AG08395 (cell line): ENCODE results near the gene CHST15.
"Not testable (repeated sequence)": the region's sequence is repeated elsewhere in the genome, so short reads cannot be mapped to it uniquely, and the experiment has no call there.

ENCODE experiments used
- DNase-seq: peaks from one replicate; pipeline ENCODE4 v3.0.0; 2012; ENCODE audit warnings: mixed read lengths, low spot score

Gene CHST15

DNA sequence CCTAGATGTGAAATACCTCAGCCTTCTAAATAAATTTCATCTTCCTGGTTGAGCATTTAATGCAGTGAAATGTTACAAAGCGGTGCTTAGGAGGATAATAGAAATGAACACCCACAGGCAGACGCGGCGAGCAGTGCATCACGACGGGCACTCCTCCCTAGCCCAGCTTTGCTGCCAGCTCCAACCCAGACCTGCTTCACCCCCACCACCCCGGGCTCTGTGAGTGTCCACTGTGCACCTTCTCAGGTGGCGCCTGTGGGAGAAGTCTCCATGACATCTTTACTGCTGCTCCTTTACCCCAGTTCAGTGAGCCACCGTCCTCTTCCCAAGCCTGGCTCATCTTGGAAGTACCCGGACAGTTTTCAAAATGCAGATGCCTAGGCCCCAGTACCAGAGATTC lies 5.2 kb upstream of the CHST15 start:
- DNase-seq: no peak

DNA sequence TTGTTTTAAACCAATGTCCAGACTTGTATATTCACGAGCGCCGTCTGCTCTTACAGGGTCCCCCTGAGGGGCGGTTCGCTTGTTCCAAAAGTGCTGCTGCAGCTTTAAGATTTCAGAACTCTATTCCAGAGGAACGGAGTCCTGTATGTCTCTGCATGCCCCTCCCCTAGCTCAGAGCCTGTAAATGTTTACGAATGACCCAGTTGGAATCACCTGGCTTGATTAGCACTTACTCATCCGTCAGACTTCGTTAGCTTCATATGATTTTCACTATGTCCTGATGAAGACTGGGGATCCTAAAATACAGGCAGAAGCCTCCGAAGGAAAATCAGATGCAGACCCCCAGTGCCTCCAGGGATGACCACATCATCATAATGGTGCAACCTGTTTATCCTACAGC lies 4.5 kb upstream of the CHST15 start:
- DNase-seq: no peak

DNA sequence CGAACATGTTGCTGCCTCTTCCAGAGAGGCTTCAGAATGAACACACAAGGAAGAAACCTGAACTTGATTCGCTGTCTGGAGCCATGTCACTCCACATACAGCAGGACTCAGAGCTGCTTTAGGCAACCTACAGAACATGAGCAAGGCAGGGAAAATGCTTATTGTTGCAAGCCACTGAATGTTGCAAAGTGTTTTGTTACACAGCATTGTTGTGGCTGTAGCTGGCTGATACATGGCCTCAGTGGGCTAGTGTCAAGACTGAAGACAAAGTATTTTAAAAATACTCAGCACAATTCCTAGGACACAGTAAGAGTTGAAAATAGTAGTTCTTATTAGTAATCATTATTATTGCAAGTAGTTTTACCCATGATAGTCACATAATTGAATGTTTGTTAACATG lies 3.1 kb upstream of the CHST15 start:
- DNase-seq: no peak

DNA sequence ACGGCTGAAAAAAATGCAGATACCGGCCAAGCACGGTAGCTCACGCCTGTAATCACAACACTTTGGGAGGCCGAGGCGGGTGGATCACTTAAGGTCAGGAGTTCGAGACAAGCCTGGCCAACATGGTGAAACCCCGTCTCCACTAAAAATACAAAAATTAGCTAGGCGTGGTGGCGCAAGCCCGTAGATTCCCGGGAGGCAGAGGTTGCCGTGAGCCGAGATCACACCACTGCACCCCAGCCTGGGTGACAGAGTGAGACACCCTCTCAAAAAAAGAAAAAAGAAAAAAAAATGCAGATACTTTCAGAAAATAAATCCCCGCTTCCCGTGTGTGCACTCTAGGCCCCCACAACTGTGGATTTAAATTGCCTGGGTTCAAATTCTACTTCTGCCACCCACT lies 2.4 kb upstream of the CHST15 start:
- not testable (repeated sequence) for DNase-seq

DNA sequence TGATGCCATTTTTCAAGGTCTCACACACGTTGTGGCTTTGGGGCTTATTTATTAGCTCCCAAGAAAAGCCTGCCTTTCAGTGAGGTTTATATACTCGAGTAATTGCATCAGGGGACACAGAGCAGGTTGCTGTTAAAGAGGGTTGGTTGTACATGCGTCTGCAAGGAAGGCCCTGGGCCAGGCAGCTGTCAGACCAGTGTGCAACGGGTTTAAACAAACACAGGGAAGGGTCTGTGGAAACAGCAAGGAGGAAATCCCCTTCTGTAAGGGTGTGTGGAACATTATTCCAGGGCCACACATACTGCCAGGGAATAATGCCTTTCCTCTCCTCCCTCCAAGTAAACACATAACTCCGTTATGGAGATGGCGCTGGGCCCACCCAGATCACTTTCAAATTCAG lies 1.7 kb upstream of the CHST15 start:
- DNase-seq: no peak

DNA sequence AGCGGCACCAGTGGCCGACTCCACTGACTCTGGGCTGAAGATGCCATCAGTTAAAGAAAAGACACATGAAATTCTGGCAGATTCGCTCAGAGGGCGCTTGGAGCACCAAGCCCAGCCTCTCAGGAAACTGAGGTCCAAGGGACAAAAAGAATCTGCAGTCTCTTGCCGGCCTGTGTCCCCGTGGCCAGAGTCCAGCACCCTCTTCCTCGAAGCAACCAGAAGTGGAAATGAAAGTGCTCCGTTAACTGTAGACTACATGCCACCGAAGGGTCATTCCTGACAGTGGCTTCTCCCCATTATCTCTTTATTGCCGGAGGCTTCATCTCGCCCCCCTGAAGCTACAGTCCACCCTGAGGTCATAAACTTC lies 1.0 kb upstream of the CHST15 start:
- DNase-seq: no peak

DNA sequence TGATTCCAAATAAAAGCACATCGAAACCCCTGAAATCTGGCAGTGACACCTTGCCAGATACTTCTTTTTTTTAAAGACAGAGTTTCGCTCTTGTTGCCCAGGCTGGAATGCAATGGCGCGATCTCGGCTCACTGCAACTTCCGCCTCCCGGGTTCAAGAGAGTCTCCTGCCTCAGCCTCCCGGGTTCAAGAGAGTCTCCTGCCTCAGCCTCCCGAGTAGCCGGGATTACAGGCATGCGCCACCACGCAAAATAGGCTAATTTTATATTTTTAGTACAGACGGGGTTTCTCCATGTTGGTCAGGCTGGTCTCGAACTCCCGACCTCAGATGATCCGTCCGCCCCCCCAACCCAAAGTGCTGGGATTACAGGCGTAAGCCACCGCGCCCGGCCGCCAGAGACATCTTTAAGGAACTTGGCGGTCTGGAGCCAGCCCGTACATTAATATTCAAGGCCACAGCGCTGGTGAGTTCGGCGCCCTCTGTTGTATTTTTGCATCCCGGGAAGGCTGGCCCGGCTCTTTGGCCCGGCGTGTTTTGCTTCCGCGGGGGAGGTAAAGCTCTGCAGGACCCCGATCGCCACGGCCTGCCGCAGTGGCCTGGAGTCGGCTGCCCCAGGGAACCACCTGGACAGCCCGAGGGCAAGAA lies 498 bp upstream of the CHST15 start:
- peak; percentile 25 for DNase-seq

DNA sequence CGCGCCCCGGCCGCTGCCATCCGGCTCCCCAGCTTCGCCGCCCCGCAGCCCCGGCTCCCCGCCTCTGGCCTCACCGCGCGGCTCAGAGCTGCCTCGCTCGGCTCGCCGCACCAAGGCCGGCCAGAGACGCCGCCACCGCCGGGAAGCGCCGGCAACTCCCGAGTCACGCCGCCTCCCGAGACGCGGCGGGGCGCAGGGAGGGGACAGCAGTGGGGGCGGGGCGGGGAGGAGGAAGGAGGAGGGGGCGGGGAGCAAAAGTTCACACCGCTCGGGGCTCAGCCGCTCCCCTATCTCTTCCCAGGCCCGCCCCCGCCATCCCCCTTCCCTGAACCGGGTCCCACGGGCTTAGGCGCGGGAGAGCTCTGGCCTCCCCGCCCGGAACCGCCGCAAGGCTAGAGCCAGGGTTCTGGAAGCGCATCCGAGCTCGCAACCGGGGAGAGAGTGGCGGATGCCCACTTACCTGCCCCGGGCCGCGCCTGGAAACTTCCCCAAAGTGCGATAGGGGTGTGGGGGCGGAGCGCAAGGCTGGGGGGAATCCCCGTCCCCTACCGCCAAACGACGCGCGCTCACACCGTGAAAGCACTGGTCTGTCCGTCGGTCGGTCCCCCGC lies 1.0 kb downstream of the CHST15 start:
- peak; percentile 35 for DNase-seq

DNA sequence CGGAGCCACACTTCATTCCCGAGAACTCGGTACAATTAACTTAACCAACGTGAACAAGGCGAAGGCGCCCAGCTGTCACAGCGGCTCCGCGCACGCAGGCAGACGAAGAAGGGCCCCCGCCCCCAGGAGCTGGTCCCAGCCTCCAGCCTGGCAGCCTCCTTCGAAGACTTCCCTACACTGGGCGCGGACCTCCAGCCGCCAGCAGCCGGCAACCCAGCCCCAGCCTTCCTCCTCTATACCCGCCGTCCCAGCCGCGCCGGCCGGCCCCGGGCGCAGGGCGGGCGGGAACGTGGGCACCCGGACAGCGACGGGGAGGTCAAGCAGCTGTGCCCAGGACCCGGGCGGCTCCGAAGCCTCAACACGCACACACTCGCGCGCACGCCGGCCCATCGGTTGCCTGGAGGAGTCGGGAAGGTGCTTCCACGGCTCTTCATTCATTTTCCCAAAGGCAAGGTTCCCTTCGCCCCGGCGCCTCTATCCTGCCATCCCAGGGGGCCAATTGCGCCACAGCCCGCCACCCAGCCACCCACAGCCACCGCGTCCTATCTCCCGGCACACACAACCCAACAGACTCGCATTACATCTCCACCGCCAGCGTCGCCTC lies 1.6 kb downstream of the CHST15 start:
- DNase-seq: peak; percentile 40

DNA sequence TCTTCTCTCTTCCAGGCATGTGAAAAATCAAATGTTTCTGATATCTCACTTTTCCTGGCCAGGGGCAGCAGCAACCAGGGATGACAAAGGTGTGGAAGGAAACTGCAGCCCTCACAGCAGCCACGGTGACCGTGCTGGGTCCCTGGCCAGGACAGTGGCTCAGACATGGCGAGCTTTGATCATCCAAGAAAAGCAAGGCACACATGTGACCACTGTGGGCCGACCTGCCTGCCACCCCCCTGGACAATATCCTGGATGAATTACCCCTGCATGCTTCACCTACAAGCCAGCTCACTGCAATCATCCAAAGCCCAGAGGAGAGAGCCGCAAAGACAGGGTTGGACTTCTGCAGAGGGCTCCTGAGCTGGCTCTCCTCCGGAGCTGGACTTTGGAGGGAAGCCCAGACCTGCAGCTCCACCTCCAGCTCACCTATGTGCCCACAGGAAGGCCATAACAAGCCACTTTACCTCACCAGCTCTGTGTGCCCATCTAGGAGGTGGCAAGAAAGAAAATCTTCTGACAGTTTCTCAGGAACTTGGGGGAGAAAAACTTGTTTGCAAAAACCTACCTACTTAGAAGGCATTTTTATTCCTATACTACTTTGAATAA lies 2.7 kb downstream of the CHST15 start:
- no peak for DNase-seq

DNA sequence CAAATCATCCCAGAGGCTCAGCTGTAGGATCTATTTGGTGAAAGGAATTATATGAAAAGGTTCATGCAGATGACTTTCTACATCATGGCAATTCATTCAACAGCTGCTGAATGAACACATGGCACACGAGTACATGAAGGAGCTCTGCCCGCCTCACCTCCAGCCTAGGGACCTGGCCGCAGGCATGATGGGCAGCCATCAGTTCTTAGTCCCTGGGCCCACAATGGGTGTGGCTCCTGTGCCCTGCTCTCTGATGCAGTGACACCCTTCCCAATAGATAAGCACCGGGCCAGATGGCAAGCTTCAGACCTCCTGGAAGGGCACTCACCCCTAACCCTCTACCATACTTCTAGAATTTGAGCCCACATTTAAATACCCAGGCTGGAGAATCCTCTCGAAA lies 3.5 kb downstream of the CHST15 start:
- no peak for DNase-seq

DNA sequence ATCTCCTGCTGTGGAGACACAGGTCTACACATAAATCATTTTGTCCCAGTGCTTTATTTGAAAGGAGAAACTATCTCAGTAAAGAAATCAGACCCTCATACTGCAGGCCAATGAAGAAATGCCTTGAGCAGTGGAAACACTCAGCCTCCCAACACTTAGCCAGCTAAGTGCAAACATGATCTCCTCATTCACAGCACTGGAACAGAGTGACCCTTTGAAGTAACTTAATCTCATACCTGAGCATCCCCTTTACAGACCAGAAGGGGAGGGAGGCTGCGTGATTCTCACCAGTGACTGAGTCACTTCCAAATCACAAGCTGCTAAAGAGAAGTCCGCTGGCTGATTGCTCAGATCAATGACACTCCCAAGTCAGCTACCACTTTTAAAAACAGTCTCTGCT lies 4.5 kb downstream of the CHST15 start:
- no peak for DNase-seq

DNA sequence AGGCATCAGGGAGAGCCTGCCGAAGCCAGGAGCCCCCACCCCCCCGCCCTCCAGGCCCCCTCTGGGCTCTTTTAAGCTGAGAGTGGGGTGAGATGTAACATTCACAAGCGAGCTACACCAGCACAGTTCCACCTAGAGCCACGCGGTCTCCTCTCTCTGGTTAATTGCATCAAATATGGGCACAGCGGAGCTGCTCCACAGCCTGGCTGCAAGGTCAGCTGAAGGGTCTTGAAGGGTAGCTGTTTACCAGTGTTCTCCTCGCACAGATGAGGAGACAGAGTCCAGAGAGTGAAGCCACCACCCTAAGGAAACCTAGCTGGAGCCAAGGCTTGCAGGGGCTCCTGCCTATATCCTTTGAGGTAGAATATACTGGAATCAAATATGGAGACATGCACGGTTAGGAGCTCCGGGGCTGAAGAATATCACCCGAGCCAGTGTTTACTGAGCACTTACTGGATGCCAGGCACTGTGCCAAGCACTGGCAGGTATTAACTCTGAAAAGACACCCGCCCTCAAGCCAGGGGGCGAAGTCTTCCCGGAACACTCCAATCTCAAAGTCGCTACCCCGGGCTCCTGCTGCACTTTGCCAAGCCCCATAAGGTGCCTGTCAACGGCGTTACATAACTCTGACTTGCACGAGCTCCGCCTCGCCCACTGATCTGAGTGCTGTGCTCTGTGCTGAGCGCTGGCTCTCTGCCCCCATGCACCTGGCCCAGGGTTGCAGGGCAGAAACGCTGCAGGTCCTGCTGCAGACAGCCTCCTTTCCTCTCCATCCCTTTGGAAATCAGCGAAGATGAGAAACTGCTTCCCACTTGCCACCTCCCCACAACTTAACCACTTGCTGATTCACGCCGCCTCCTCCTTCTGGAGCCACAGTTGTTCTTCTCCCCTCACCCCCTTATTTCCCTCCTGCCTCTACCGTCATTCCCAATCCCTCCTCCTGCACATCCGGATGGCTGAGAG lies 5.4 kb downstream of the CHST15 start:
- DNase-seq: no peak

DNA sequence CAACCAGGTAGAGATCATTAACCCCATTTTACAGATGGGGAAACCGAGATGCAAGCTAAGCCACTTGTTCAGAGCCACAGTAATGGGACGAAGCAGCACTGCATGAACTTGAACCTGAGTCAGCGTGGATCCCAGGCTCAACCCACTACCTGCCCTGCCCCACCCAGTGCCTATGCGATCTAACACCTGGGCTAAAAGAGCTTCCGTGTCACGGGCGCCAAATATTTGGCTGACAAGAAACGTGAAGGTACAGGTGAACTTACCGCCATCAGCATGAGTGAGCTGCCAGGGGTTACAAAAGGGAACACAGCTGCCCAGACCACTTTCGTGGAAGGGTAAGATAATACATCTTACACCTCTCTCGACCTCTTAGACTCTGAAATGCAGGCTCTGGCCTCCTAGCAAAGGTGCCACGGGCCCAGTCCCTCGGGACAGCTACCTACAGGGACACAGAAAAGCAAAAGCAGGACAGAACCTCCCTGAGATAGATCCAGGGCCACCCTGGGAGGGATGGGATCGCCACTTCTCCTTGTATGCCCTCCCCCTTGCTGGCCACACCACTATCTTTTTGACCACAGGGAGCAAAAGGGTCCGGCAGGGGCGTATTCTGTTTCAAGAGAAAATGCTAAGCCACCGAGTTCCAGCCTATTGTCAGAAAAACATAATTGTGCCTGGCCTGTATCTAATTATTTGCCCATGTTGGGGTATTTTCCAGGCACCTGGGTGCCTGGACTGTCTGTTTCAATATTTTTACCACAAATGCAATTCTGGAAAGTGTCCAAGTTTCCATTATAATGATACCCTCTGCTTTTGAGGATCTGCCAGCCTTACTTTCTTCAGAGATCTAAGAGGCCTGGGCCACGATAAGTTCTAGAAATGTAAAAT lies 6.4 kb downstream of the CHST15 start:
- no peak for DNase-seq

DNA sequence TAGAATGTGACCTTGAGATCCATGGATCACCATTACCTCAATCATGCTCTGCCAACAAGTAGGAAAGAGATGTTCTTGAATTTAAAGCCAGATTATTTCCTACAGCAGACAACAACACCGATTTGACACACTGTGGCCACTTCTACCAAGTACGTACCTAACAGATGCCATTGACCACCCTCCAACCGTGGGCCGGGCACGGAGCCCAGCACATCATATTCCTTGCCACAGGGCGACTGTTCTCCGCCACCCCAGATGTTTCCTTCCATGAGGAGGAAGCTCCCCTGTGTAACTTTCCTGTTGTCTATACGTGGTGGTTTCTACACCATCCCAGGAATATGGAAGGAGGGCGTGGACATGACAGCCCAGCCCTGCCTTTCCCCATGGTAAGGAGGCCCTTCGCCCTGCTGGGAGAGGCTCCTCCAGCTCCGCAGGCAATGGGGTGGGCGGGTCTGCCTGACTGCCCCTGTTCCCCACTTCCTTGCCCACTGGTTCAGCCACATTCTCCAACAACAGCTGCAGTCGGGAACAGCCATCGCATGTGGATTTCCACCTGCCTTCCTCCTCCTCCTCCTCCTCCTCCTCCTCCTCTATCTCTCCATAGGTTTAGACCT lies 7.2 kb downstream of the CHST15 start:
- no peak for DNase-seq

DNA sequence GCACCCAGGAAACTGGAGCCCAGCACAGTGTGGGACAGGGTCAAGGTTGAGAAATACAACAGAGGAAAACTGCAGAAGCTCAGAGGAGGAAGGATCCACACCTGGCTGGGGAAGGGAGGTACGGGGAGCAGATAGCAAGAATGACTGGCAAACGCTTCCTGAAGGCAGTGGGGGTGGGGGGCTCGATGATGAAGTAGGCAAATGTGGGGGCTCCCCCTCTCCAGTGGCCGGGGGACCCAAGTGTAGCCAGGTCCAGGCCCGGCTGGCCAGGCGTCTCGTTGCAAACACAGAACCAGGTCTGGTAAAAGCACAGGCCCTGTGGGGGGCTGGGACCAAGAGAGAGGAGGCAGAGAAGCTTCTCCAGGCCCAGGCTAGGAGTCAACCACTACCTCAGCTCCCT lies 7.7 kb downstream of the CHST15 start:
- DNase-seq: no peak

DNA sequence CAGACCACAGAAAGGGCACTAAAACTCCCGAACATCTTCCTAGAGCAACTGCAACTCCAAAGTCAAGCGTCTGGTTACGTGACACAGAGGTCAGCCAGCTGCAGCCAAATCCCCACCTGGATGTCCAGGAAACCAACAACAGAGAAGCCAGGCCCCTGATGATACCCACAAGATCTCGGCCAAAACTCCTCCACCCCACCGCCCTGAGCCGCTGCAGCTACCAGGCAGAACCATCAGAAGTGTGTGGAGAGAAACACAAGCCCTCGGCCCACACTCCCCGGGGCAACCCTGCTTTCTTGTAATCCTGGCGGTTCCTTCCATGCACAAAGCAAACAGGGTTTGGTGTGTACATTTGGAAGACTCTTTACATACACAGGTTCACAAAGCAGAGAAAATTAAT lies 8.7 kb downstream of the CHST15 start:
- DNase-seq: no peak

DNA sequence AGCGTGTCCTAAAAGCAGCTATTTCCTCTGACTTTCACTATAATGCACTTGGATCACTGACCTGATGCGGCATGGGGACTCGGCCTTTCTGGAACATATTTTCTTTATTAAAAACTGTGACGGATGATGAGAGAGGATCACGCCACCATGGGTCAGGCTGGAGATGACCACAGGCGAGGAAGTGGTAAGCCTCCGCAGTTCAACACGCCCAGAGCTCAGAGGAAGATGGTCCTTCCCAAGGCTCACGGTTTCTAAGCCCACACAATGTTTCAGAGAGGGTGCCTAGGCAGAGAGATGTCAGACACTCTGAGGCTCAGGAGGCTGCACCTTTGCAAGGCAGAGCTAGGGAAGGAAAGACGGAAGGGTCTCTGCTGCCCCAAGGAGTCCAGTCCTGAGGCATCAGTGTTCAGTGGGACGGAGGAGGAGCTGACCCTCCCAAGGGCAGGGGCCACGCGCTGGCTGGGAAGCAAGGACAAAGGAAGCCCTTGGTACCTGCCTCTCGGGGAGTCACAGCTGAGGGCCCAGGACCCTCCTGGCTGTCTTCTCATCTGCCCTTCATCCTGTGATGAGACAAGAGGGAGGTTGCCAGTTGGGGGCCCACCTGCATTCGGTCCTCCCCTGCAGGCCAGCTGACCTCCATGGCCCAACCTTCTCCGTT lies 9.5 kb downstream of the CHST15 start:
- no peak for DNase-seq

DNA sequence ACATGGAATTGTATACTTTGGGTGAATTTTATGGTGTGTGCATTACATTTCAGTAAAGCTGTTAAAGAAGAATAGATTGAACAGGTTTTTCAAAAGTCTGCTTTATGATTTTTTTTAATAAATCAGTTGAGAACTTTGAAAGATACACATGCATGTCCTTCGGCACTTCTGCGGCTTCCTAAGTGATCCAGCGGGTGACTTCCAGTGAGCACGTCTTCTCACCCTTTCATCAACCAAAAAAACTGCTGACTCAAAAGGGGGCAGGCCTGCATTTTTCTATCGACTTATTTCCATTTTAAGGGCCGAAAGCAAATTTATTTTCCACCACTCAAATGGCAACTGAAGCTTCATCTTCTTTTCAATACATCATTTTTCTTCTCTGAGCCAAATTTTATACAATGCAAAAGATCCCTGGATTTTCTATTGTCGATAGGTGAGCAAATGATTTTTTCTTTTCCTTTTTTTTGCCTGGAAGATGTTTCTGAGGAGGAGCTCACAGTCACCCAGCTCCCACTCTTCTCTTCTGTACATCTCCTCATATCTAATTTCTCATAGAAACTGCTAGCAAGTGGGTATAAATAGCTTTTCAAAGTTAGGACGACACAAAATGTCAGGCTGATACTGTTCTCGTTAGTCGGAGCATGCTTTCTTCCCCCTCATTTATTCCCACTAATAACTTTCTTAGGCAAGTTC lies 10.2 kb downstream of the CHST15 start:
- no peak for DNase-seq

DNA sequence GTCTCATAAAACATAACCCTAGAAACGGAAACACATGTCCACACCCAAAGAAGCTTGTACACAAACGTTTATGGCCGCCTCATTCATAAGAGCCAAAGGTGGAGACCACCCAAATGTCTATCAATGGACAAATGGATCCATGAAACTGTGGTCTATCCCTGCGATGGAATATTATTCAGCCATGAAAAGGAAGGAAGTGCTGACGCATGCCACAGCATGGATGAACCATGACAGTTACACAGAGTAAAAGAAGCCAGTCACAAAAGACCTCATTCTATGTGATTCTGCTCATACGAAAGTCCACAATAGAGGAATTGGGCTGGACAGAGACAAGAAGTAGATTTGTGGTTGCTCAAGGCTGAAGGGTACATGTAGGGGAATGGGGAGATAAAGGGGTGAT lies 10.8 kb downstream of the CHST15 start:
- DNase-seq: no peak
